ENCODE data around the gene PNLIP. TPM values are rescaled to one million over a fixed set of nuclear protein-coding genes. Genes with fewer than 3 reads are reported as not detected.

Gene PNLIP
- total and polyA plus RNA-seq, 9 of the 15 experiments (the other 6 are each of a cell fraction or from before 2014, with no cell fraction given), result 0.69 TPM; not detected in 8

GRCh38 chr10:116510565-116510964 is 35.2 kb upstream of the PNLIP start (continued):
- TF ChIP-seq ETV5 (CRISPR knock-in tag; IDR thresholded peaks at IDR 0.05; ENCODE audit: low read depth) (no peak), HES1 (IDR thresholded peaks at IDR 0.05; ENCODE audit: low read depth) (no peak), ZNF561 (CRISPR knock-in tag; conservative IDR thresholded peaks at IDR 0.05) (no peak), ZNF655 (CRISPR knock-in tag; IDR thresholded peaks at IDR 0.05) (no peak), HBP1 (CRISPR knock-in tag; IDR thresholded peaks at IDR 0.05) (no peak), ZNF583 (CRISPR knock-in tag; IDR thresholded peaks at IDR 0.05) (no peak), DIDO1 (tag; IDR thresholded peaks at IDR 0.05; ENCODE audit: low read depth) (no peak), HDGF (IDR thresholded peaks at IDR 0.05) (no peak), PTRF (tag; IDR thresholded peaks at IDR 0.05) (no peak)

- no peak overlapping the region for H2AFZ ChIP-seq (ENCODE audit: low read depth, low read length)
- no peaks in the 10 kb centered on the region for H3K36me3 ChIP-seq (ENCODE audit: control insufficient read depth, insufficient read depth, low read length)
- H3K27me3 ChIP-seq (ENCODE audit: control insufficient read depth in 2 of 2, insufficient read depth in 2 of 2, low read length in 2 of 2), result no peaks in the 10 kb centered on the region
- no peaks in the 10 kb centered on the region for H3K9me3 ChIP-seq (replicated peaks; ENCODE audit: control insufficient read depth, insufficient read depth, low read depth, low read length)
- in situ Hi-C loops (cut with MboI), result no loop called here
- no peaks in the 10 kb centered on the region for H3K9me1 ChIP-seq (ENCODE audit: control insufficient read depth, insufficient read depth, low read length)
- ChIA-PET POLR2A (no interaction called here), CTCF (ENCODE audit: low intra/inter-chr PET ratio) (no interaction called here)
- FAIRE-seq (no peak), DNase-seq (ENCODE audit: extremely low read depth in 1 of 4, low spot score in 3 of 4) (no peak), ATAC-seq (no peak)
- no peak overlapping the region for H3K9ac ChIP-seq (ENCODE audit: insufficient read depth in 1 of 2, low read depth in 2 of 2, low read length in 2 of 2)
- H3K4me2 ChIP-seq (ENCODE audit: insufficient read depth, low read length), result no peak overlapping the region
- H3K79me2 ChIP-seq (ENCODE audit: control insufficient read depth, insufficient read depth, low read length), result no peaks in the 10 kb centered on the region
- no peaks in the 10 kb centered on the region for H3K4me1 ChIP-seq (replicated peaks in 1 of 2; ENCODE audit: control insufficient read depth in 2 of 2, insufficient read depth in 2 of 2, low read length in 2 of 2)
- H3K27ac ChIP-seq (ENCODE audit: extremely low read depth, low read depth, low read length), result no peak overlapping the region
- WGBS (ENCODE audit: insufficient coverage, low coverage, missing lambda C conversion rate), result 0% methylated on average over 3 of the region's 3 CpGs
- no TSS peak for BruUV-seq (replicated peaks)
- no peaks in the 10 kb centered on the region for H4K20me1 ChIP-seq (replicated peaks; ENCODE audit: control insufficient read depth, insufficient read depth, low read length)
- intact Hi-C loops (cut with micrococcal nuclease), result no loop called here
- H3K4me3 ChIP-seq, result no peak overlapping the region
- TF ChIP-seq ZNF551 (CRISPR knock-in tag; IDR thresholded peaks at IDR 0.05) (no peak), ZNF76 (CRISPR knock-in tag; IDR thresholded peaks at IDR 0.05; ENCODE audit: borderline replicate concordance) (no peak), ELF4 (CRISPR knock-in tag; IDR thresholded peaks at IDR 0.05) (no peak), UBTF (IDR thresholded peaks at IDR 0.05; ENCODE audit: borderline replicate concordance in 1 of 2, low read depth in 2 of 2, low read length in 2 of 2) (no peak), PHB2 (IDR thresholded peaks at IDR 0.05; ENCODE audit: low read depth) (no peak), ZNF316 (IDR thresholded peaks at IDR 0.05) (no peak), MED1 (CRISPR knock-in tag; IDR thresholded peaks at IDR 0.05; ENCODE audit: borderline replicate concordance) (no peak), HMG20B (CRISPR knock-in tag; IDR thresholded peaks at IDR 0.05) (no peak)
Measured at GRCh38 chr10:116511365-116511764, 34.4 kb upstream of the PNLIP start.
